NCI-H1930 (cell line): ENCODE measurements around the gene CSTF1.
"Not testable (repeated sequence)": the region's sequence is repeated elsewhere in the genome, so short reads cannot be mapped to it uniquely, and the experiment has no call there.

ENCODE experiments used
- DNase-seq, 2 experiments: peaks; one replicate each; lab custom pipeline; 2025; lab: John Stamatoyannopoulos, UW

The CSTF1 gene

GRCh38 chr20:56409521-56409920 is 17.1 kb downstream of the CSTF1 start:
- no peak for DNase-seq

GRCh38 chr20:56409956-56410355 is 17.5 kb downstream of the CSTF1 start:
- DNase-seq, result no peak

- not testable (repeated sequence) for DNase-seq
Measured at GRCh38 chr20:56411287-56411686, 18.8 kb downstream of the CSTF1 start.

- DNase-seq, result no peak
Measured at GRCh38 chr20:56411759-56412472, 19.5 kb downstream of the CSTF1 start, which contains the start of gene CASS4. Gene CASS4, plus strand, starts transcription at chr20:56412260. Its CDS starts 199 bp downstream, at chr20:56412459.

GRCh38 chr20:56412473-56412790 is 20.0 kb downstream of the CSTF1 start:
- no peak for DNase-seq

GRCh38 chr20:56412949-56413348 is 20.5 kb downstream of the CSTF1 start:
- no peak for DNase-seq

- DNase-seq, result no peak
Measured at GRCh38 chr20:56414842-56415765, 22.7 kb downstream of the CSTF1 start.

- DNase-seq, result no peak
Measured at GRCh38 chr20:56417402-56417801, 25.0 kb downstream of the CSTF1 start.

- no peak for DNase-seq
Measured at GRCh38 chr20:56417911-56418310, 25.5 kb downstream of the CSTF1 start.

GRCh38 chr20:56418385-56418861 is 26.0 kb downstream of the CSTF1 start:
- no peak for DNase-seq

- no peak for DNase-seq
Measured at GRCh38 chr20:56420028-56420427, 27.6 kb downstream of the CSTF1 start.

- DNase-seq, result no peak
Measured at GRCh38 chr20:56420940-56421688, 28.7 kb downstream of the CSTF1 start.

GRCh38 chr20:56422076-56422823 is 29.8 kb downstream of the CSTF1 start:
- DNase-seq, result no peak

- no peak for DNase-seq
Measured at GRCh38 chr20:56422824-56423189, 30.4 kb downstream of the CSTF1 start.

- DNase-seq, result no peak
Measured at GRCh38 chr20:56423211-56423610, 30.8 kb downstream of the CSTF1 start.

GRCh38 chr20:56423886-56424285 is 31.4 kb downstream of the CSTF1 start:
- DNase-seq, result no peak

GRCh38 chr20:56424931-56425330 is 32.5 kb downstream of the CSTF1 start:
- no peak for DNase-seq

GRCh38 chr20:56426026-56426425 is 33.6 kb downstream of the CSTF1 start:
- DNase-seq, result no peak

- no peak for DNase-seq
Measured at GRCh38 chr20:56426926-56427325, 34.5 kb downstream of the CSTF1 start.

GRCh38 chr20:56427797-56428196 is 35.4 kb downstream of the CSTF1 start:
- no peak for DNase-seq

GRCh38 chr20:56428410-56428809 is 36.0 kb downstream of the CSTF1 start:
- DNase-seq, result no peak

GRCh38 chr20:56428881-56429280 is 36.4 kb downstream of the CSTF1 start:
- DNase-seq, result no peak
